ENCODE data around the gene ZNF70.

- TF ChIP-seq POLR2A (IDR thresholded peaks at IDR 0.05; ENCODE audit: borderline replicate concordance, extremely low read depth, insufficient read depth, insufficient read length) (no peak), CTCF (IDR thresholded peaks at IDR 0.05 in 2 of 3, conservative IDR thresholded peaks at IDR 0.05 in 1 of 3; ENCODE audit: borderline replicate concordance in 1 of 3, insufficient read depth in 1 of 3, low read depth in 2 of 3, low read length in 2 of 3) (no peak), POLR2AphosphoS5 (IDR thresholded peaks at IDR 0.05; ENCODE audit: low read depth, low read length) (no peak), EZH2phosphoT487 (IDR thresholded peaks at IDR 0.05; ENCODE audit: borderline replicate concordance) (no peak), ZNF274 (IDR thresholded peaks at IDR 0.05; ENCODE audit: low read depth, low read length) (no peak), RAD21 (IDR thresholded peaks at IDR 0.05; ENCODE audit: low read depth) (no peak)
- TF ChIP-seq, protein P1, sequence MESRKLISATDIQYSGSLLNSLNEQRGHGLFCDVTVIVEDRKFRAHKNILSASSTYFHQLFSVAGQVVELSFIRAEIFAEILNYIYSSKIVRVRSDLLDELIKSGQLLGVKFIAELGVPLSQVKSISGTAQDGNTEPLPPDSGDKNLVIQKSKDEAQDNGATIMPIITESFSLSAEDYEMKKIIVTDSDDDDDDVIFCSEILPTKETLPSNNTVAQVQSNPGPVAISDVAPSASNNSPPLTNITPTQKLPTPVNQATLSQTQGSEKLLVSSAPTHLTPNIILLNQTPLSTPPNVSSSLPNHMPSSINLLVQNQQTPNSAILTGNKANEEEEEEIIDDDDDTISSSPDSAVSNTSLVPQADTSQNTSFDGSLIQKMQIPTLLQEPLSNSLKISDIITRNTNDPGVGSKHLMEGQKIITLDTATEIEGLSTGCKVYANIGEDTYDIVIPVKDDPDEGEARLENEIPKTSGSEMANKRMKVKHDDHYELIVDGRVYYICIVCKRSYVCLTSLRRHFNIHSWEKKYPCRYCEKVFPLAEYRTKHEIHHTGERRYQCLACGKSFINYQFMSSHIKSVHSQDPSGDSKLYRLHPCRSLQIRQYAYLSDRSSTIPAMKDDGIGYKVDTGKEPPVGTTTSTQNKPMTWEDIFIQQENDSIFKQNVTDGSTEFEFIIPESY (IDR thresholded peaks at IDR 0.05; ENCODE audit: extremely low read depth, insufficient replicate concordance, low read length): no peak
- TF ChIP-seq, protein P2, sequence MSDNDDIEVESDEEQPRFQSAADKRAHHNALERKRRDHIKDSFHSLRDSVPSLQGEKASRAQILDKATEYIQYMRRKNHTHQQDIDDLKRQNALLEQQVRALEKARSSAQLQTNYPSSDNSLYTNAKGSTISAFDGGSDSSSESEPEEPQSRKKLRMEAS (IDR thresholded peaks at IDR 0.05): no peak
Observed at GRCh38 chr22:23764899-23765881, 14.3 kb upstream of the ZNF70 start.
